HG03045 (cell line): ENCODE measurements around the gene C1orf174.

Source experiments
- ATAC-seq: cut with Tn5 transposase; IDR thresholded peaks from one replicate; pipeline ENCODE4 v1.9.1; 2021; ENCODE audit warnings: mild to moderate bottlenecking, moderate library complexity; ENCODE audit not compliant: unreplicated experiment

C1orf174 gene

GRCh38 chr1:3898475-3898735, 1.7 kb downstream of the C1orf174 start:
- ATAC-seq, result no peak

- ATAC-seq, result no peak
These were observed 3.6 kb downstream of the C1orf174 start for GRCh38 chr1:3896396-3897000.

- no peak for ATAC-seq
These were observed 4.1 kb downstream of the C1orf174 start for GRCh38 chr1:3895951-3896325.

- no peak for ATAC-seq
These were observed 4.7 kb downstream of the C1orf174 start for GRCh38 chr1:3895279-3895950.

GRCh38 chr1:3894626-3895278, 5.3 kb downstream of the C1orf174 start:
- no peak for ATAC-seq

GRCh38 chr1:3893190-3893589, 6.9 kb downstream of the C1orf174 start:
- ATAC-seq, result no peak

GRCh38 chr1:3892748-3893147, 7.3 kb downstream of the C1orf174 start:
- no peak for ATAC-seq

- no peak for ATAC-seq
These were observed 8.7 kb downstream of the C1orf174 start for GRCh38 chr1:3891329-3891865.

GRCh38 chr1:3890389-3891328, 9.4 kb downstream of the C1orf174 start:
- ATAC-seq, result no peak

GRCh38 chr1:3889936-3890335, 10.1 kb downstream of the C1orf174 start:
- no peak for ATAC-seq

- no peak for ATAC-seq
These were observed 11.8 kb downstream of the C1orf174 start for GRCh38 chr1:3888301-3888700.

- ATAC-seq, result no peak
These were observed 13.4 kb downstream of the C1orf174 start for GRCh38 chr1:3886691-3887090.

- no peak for ATAC-seq
These were observed 13.9 kb downstream of the C1orf174 start for GRCh38 chr1:3886106-3886670.

GRCh38 chr1:3885611-3886010, 14.5 kb downstream of the C1orf174 start:
- no peak for ATAC-seq

GRCh38 chr1:3884966-3885365, 15.1 kb downstream of the C1orf174 start:
- no peak for ATAC-seq

- no peak for ATAC-seq
These were observed 16.7 kb downstream of the C1orf174 start for GRCh38 chr1:3883194-3883925.

GRCh38 chr1:3881193-3881480, 18.9 kb downstream of the C1orf174 start:
- no peak for ATAC-seq

- no peak for ATAC-seq
These were observed 19.5 kb downstream of the C1orf174 start for GRCh38 chr1:3880429-3881192.

GRCh38 chr1:3879787-3880428, 20.2 kb downstream of the C1orf174 start:
- no peak for ATAC-seq
